Measurements from ENCODE around the gene SPAG9. TPM values are rescaled to one million over a fixed set of nuclear protein-coding genes. Genes with fewer than 3 reads are reported as not detected.

The SPAG9 gene
- total and polyA plus RNA-seq, 2 experiments from 2014 or later: 13.7 to 45.0 TPM

- no peaks in the 10 kb centered on the region for H3F3A ChIP-seq (replicated peaks; ENCODE audit: low read depth)
- H3K4me2 ChIP-seq: no peak overlapping the region
- no peak for TF ChIP-seq STAT1 (IDR thresholded peaks at IDR 0.05; ENCODE audit: unreplicated experiment)
- H3K9me2 ChIP-seq (ENCODE audit: insufficient read depth): no peaks in the 10 kb centered on the region
- H3K36me3 Mint-ChIP-seq (ENCODE audit: low read depth): peaks cover 13% of the 10 kb centered on the region
- H3K4me3 ChIP-seq: no peak overlapping the region
- H4K20me1 ChIP-seq (replicated peaks; ENCODE audit: insufficient read depth): no peaks in the 10 kb centered on the region
- ATAC-seq: no peak
- H3K79me2 ChIP-seq (replicated peaks; ENCODE audit: insufficient read depth): no peaks in the 10 kb centered on the region
- H3K27ac ChIP-seq (ENCODE audit: low read depth): no peak overlapping the region
- peaks cover 1% of the 10 kb centered on the region for H3K27me3 Mint-ChIP-seq (ENCODE audit: insufficient read depth, low read depth, poor library complexity)
- H3K4me3 Mint-ChIP-seq: no peak overlapping the region
- no peak for DNase-seq (ENCODE audit: low spot score)
- no peak overlapping the region for H3K27ac Mint-ChIP-seq
- no peaks in the 10 kb centered on the region for H3K27me3 ChIP-seq (ENCODE audit: insufficient read depth)
- no peaks in the 10 kb centered on the region for H3K9me3 Mint-ChIP-seq
- no peaks in the 10 kb centered on the region for H3K4me1 Mint-ChIP-seq
- no peak overlapping the region for H2AFZ ChIP-seq
- peaks cover 8% of the 10 kb centered on the region; the same call in 1 of the 2 replicates for H3K36me3 ChIP-seq (ENCODE audit: insufficient read depth)
- H3K4me1 ChIP-seq (ENCODE audit: insufficient read depth): no peaks in the 10 kb centered on the region
These were observed 114.9 kb downstream of the SPAG9 start for GRCh38 chr17:51005768-51006167.

GRCh38 chr17:51004249-51004648 lies 116.4 kb downstream of the SPAG9 start:
- H3K27ac Mint-ChIP-seq: no peak overlapping the region
- Histone ChIP-seq H3K4me3 (no peak overlapping the region), H3K9me2 (ENCODE audit: insufficient read depth) (no peaks in the 10 kb centered on the region), H2AFZ (no peak overlapping the region), H3K36me3 (ENCODE audit: insufficient read depth) (peaks cover 17% of the 10 kb centered on the region; the same call in 1 of the 2 replicates), H3F3A (replicated peaks; ENCODE audit: low read depth) (no peaks in the 10 kb centered on the region), H4K20me1 (replicated peaks; ENCODE audit: insufficient read depth) (no peaks in the 10 kb centered on the region), H3K27me3 (ENCODE audit: insufficient read depth) (no peaks in the 10 kb centered on the region), H3K79me2 (replicated peaks; ENCODE audit: insufficient read depth) (no peaks in the 10 kb centered on the region), H3K4me1 (ENCODE audit: insufficient read depth) (no peaks in the 10 kb centered on the region), H3K27ac (ENCODE audit: low read depth) (no peak overlapping the region), H3K4me2 (no peak overlapping the region)
- no peak overlapping the region for H3K4me3 Mint-ChIP-seq
- ATAC-seq (no peak), DNase-seq (ENCODE audit: low spot score) (no peak)
- peaks cover 1% of the 10 kb centered on the region for H3K27me3 Mint-ChIP-seq (ENCODE audit: insufficient read depth, low read depth, poor library complexity)
- no peaks in the 10 kb centered on the region for H3K9me3 Mint-ChIP-seq
- H3K4me1 Mint-ChIP-seq: no peaks in the 10 kb centered on the region
- TF ChIP-seq ZNF331 (CRISPR knock-in tag; IDR thresholded peaks at IDR 0.05; ENCODE audit: low read depth): no peak
- no peak for TF ChIP-seq STAT1 (IDR thresholded peaks at IDR 0.05; ENCODE audit: unreplicated experiment)
- TF ChIP-seq CTCF (conservative IDR thresholded peaks at IDR 0.05; ENCODE audit: low read depth in 2 of 2): no peak
- TF ChIP-seq JUNB (IDR thresholded peaks at IDR 0.05; ENCODE audit: unreplicated experiment): no peak
- TF ChIP-seq ETS1 (IDR thresholded peaks at IDR 0.05): no peak
- no peak for TF ChIP-seq EZH2phosphoT487 (IDR thresholded peaks at IDR 0.05; ENCODE audit: unreplicated experiment)
- no peak for TF ChIP-seq POLR2AphosphoS5 (IDR thresholded peaks at IDR 0.05; ENCODE audit: low read depth)
- no peak for TF ChIP-seq ZNF462 (CRISPR knock-in tag; IDR thresholded peaks at IDR 0.05)
- no peak for TF ChIP-seq EZH2 (IDR thresholded peaks at IDR 0.05; ENCODE audit: low read depth, unreplicated experiment)
- H3K36me3 Mint-ChIP-seq (ENCODE audit: low read depth): peaks cover 13% of the 10 kb centered on the region
